IPS-NIHi7 (cell line): Measurements from ENCODE around the gene DMKN.
A peak's percentile ranks its signal among the peaks of the same experiment; 100 is the strongest.

Experiments used
- DNase-seq: peaks from one replicate; pipeline ENCODE4 v3.0.0; 2012; ENCODE audit warnings: mixed read lengths; ENCODE audit errors: extremely low spot score

Gene DMKN

GRCh38 chr19:35549879-35550523 is 36.6 kb upstream of the DMKN start:
- no peak for DNase-seq

GRCh38 chr19:35549174-35549788 is 35.8 kb upstream of the DMKN start:
- DNase-seq: peak; percentile 88

GRCh38 chr19:35546532-35546931 is 33.1 kb upstream of the DMKN start:
- DNase-seq: no peak

- peak; percentile 52 for DNase-seq
Measured at GRCh38 chr19:35545855-35546381, 32.5 kb upstream of the DMKN start.

GRCh38 chr19:35545001-35545854 is 31.8 kb upstream of the DMKN start, which contains the start of gene TMEM147:
TSS of gene TMEM147 (plus strand) at chr19:35545626. CDS start at chr19:35545740, 114 bp downstream.
- DNase-seq: peak; percentile 100

GRCh38 chr19:35544110-35544802 is 30.8 kb upstream of the DMKN start:
- DNase-seq: no peak

GRCh38 chr19:35543280-35544109 is 30.0 kb upstream of the DMKN start:
- no peak for DNase-seq

GRCh38 chr19:35542209-35542608 is 28.8 kb upstream of the DMKN start:
- no peak for DNase-seq

- no peak for DNase-seq
Measured at GRCh38 chr19:35540356-35540927, 27.0 kb upstream of the DMKN start.

- no peak for DNase-seq
Measured at GRCh38 chr19:35539850-35540249, 26.4 kb upstream of the DMKN start.

- no peak for DNase-seq
Measured at GRCh38 chr19:35539314-35539713, 25.9 kb upstream of the DMKN start.

- no peak for DNase-seq
Measured at GRCh38 chr19:35534803-35535480, 21.5 kb upstream of the DMKN start.

- no peak for DNase-seq
Measured at GRCh38 chr19:35533822-35534392, 20.5 kb upstream of the DMKN start.

- DNase-seq: no peak
Measured at GRCh38 chr19:35533201-35533821, 19.9 kb upstream of the DMKN start, which contains the start of gene GAPDHS. TSS of gene GAPDHS (plus strand) at chr19:35533456. CDS start at chr19:35533528, 72 bp downstream.

- no peak for DNase-seq
Measured at GRCh38 chr19:35531291-35531690, 17.8 kb upstream of the DMKN start.

GRCh38 chr19:35529241-35530218 is 16.1 kb upstream of the DMKN start:
- DNase-seq: no peak

GRCh38 chr19:35528218-35529038 is 15.0 kb upstream of the DMKN start, which contains the start of gene SBSN:
TSS of gene SBSN (minus strand) at chr19:35528311. CDS start at chr19:35528281, 30 bp downstream.
- no peak for DNase-seq
